ENCODE measurements around the gene GPSM3.
A peak's percentile ranks its signal among the peaks of the same experiment; 100 is the strongest.
"Not testable (repeated sequence)": the region's sequence is repeated elsewhere in the genome, so short reads cannot be mapped to it uniquely, and the experiment has no call there.

The GPSM3 gene

DNA sequence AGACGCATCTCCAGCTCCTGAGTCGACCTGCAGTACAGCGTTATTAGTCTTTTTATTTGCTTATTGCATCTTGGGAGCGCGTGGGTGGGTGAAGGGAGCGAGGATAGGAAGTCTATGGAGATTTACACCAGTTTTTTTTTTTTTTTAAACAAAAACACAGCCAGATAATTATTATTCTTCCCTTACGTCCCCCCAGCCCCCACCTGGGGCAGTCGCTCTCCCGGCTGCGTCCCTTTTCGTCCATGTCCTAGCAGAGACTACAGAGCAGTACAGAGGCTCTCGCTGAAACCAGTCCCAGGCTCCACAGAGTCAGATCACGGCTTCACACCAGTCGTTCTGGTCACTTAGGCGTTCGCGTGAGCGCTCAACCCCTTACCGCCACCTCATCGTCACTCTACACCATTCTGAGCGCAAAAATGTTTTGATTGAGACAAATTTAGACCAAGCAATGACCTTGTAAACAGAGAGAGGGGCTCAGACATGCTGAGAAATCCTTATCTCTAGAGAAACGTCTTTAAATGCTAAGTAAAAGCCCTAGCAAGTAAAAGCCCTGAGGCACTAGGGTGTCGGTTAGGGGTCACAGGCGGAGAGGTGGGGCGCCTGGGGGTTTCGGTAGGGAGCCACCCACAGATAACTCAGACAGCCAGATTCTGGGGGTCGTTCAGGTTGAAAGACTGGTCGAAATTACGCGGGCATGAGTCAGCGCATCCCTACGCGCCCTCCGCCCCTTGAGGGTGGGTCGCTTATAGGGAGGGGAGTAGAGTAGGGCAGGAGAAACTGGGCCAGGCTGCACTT, 39.5 kb downstream of the GPSM3 start:
- DNase-seq (ENCODE audit: low read depth in 1 of 2, low spot score in 1 of 2) = no peak

DNA sequence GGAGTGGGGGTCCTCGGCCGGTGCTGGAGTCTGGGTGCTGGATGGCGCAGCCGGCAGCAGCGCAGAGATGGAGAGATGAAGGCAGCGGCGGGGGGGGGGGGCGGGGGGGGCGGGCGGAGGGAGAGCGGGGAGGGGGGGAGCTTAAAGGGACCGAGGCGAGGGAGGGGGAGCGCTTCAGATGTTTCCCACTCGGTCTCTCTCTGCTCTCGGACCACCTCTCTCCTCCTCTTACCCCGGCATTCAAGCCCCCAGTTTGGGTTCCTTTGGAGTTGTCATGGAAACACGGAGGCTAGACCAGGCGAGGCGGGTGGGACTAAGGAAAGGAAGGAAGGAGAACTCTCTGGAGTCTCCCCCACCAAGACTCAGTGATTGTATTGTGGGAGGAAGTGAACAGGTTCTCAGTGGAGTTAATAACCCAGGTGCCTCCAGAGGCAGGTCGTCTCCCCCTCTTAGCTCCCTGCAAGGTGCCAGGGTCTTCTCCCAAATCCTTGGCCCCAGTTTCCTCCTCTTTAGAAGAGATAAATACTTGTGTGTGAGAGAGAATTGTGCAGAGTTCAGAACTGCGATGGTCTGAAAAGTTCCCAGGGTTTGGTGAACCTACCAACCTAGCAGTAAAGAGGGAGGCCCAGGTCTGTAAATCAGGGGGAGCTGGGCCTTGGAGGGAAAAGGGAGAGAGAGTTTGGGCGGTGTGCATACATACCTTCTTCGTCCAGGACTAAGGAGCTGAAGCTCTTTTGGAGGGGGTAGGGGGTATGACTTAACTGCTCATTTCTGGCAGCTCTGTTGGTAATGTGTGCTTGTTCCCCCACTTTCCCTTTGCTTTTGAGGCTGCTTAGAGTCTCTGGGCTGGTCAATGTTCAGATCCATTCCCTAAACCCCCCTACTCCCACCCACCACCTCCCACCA, 40.3 kb downstream of the GPSM3 start, which contains the start of gene PRRT1:
Gene PRRT1, minus strand, starts transcription at position 77 of the 906 bp plus-strand sequence. CDS start 112 bp downstream, outside the sequence.
- no peak for DNase-seq (ENCODE audit: low read depth in 1 of 2, low spot score in 1 of 2)

DNA sequence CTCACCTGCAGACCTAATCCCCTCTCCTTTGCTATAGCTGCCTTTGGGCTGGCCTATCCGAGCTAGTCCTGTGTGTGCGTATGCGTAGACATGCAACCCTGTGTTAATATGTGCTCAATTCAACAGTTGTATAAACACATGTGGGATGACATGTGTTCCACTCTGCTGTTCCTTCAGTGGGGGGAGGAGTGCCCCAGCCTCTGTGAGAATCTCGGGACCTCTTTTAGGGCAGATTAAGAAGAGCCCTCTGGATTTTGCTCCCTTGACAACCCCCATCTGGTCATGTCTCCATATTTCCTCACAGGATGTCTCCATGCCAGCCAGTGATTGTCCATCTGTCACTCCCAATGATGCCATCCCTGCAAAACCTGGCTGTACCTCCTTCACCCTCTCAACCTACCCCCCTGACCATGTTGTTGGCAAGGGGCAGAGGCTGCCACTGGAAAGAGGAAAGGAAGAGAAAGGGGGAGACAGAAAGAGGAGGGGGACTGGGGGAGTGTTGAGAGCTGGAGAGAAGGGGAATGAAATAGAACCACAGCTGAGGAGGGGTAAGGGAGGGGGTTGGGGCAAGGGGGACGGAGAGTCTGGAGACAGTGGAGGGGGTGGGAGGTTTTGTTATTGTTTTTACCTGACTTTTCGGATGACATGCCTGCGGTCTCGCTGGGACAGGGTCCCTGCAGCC, 41.1 kb downstream of the GPSM3 start:
- no peak for DNase-seq (ENCODE audit: low read depth in 1 of 2, low spot score in 1 of 2)

DNA sequence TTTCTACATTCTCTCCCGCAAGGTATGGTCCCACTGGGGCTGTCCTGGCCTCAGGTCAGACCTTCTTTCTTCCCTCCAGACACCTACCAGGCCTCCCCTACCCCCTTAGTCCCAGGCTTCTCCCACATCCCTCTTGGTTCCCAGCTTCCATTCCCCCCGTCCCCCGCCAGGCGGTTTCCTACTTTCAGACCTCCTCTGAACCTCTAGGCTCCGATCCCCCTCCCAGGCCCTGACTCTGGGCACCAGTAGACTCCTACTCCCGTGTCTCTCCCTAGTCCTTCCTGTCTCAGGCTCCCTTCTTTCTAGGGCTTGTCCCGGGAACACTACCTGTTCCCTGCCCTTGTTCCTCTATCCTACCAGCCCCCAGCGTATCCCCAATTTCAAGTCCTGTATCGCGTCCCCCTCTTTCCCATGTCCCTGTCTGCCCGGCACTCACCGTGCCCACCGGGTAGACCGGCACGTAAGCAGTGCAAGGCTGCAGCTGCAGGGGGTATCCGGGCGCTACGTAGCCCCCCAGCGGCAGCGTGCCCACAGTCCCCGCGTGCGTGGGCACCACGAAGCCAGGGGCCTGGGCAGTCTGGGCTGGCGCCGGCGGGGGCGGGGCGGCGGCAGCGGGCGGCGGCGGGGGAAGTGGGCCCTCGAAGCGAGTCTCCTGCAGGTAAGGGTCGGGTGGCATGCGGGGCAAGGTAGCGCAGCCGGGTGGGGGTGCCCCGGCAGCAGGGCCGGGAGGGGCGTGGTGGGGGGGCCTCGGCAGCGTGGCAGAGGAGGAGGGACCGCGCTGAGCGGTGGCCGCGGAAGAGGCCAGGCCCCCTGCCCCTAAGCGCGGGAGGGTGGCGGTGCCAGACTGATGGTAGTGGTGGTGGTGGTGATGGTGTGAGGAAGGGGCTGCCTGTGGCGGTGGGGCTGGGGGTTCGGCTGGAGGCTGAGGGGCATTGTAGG, 42.2 kb downstream of the GPSM3 start:
- no peak for DNase-seq (ENCODE audit: low read depth in 1 of 2, low spot score in 1 of 2)

DNA sequence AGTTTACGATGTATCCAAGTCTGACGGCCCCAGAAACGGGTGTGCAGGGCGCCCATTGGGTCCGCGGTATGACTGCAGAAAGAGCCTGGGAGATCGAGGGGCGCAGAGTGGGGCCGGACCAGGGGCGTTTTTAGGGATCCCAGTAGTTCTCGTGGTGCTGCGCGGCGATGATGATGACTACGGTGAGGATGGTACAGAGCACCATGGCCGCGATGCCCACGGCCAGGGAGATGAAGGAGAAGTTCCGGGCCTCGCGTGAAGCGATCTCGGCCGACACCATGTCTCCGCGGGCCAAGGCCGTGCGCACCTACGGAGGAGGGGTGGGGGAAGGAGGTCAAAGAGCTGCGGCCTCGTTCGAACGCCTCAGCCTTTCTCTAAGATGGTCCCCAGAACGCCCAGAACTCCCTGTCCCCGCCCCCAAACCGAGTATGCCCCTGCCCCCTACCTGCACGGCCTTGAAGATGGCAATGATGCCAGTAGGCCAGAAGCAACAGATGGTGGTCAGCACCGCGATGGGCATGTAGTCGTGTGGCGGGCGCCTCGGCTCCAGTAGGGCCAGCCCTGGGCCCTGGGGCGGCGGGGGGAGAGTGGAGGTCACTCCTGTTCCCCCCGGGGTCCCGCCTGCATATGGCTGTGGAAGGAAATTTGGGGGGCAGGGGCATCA, 43.2 kb downstream of the GPSM3 start:
- no peak for DNase-seq (ENCODE audit: low read depth in 1 of 2, low spot score in 1 of 2)

DNA sequence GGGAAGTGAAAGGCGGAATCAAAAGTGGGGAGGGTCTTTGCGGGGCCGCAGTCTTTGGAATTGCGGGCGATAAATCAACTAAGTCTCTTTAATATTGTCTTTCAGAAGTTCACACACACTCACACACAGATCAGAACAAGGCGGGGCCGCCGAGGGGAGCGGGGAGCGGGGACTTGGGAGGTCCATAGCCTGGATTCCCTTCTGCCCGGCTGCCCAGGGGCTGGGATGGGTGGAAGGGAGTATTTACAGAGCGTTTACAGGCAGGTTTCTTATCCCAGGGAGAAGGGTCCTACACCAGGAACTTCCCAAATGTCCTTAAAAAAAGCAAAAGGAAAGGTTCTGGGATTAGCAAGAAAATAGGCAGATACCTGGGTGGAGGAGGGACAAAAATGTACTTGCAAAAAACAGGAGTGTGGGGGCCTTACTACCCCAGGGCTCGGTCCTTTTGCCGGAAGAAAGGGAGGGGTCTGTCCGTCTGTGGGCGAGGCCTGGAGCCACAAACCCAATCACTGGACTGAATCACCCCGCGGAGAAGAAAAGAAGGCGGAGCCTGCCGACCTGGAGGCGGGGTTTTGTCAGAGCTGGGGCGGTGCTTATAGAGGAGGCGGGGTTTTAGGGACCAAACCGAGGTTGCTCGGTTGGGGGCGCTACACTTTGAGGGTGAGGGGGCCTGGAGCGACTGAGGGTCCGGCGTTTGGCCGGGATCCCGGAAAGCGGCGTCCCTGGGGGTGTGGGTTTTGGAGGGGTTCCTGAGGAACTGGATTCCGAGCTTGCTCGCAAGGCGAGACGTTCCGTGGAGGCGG, 44.0 kb downstream of the GPSM3 start:
- peak; percentile 37 to 60 for DNase-seq (ENCODE audit: low read depth in 1 of 2, low spot score in 1 of 2)

DNA sequence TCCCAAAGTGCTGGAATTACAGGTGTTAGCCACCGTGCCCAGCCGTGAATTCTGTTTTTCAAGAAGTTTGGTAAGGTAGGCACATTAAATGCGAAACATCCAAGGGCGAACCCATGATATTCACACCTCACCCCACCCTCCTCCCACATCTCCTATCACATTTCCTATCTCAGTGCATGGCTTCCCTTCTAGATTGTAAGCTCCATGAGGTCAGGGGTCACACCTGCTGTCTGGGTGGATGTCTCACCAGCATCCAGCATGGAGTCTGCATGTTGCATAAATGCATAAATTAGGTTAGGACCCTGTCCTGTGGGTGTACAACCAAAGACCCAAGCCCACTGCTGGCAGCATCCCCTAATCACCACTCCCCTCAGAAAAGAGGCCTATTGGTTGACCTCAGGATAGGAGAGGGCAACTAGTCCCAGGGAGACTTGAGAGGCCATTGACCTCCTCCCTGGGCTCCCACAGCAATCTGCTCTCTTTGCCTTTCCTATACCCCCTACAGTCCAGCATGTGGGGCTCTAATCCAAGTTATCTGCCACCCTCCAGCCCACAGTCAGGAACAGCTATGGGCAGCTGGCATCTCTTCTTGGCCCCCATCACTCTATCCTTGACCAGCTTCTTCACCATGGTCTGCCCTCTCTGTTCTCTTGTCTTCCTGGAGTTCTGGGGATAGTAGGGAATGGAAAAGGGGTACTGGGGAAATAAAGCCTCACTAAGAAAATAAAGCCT, 44.9 kb downstream of the GPSM3 start:
- no peak for DNase-seq (ENCODE audit: low read depth in 1 of 2, low spot score in 1 of 2)

DNA sequence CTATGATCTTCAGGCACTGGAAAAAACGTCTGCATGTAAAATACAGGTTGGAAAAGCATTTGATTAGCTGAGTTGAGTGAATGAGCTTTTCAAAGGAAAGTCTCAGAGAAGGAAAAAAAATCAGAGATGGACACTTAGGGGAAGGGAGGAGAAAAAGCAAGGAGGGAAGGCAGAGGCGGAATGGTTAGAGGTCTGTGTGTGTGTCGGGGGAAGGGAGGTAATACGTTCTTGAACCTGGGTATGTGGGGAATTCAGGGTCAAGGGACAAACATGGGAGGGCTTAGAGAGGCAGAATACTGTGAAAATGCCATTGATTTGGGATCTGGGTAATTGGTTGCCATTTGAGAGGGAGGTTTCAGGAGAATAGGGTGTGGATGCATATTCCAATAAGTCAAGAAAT, 45.8 kb downstream of the GPSM3 start:
- DNase-seq (ENCODE audit: low read depth in 1 of 2, low spot score in 1 of 2) = no peak

DNA sequence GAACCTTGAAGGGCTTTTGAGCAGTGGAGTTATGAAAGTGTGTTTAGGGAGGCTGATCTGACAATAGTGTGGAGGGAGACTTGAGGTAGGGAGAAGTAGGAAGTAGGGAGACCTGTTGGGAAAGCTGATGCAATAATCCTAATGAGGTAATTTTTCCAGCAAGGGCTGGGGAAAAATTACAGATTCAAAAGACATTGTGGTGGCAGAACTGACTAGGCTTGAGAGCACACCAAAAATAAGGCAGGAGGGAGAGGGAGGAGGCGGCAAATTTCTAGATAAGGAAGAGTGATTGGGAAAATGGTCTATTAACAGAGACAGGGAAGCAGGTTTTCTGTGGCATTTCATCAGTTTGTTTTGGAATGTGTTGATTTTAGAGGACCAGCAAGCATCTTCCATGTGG, 46.2 kb downstream of the GPSM3 start:
- no peak for DNase-seq (ENCODE audit: low read depth in 1 of 2, low spot score in 1 of 2)

DNA sequence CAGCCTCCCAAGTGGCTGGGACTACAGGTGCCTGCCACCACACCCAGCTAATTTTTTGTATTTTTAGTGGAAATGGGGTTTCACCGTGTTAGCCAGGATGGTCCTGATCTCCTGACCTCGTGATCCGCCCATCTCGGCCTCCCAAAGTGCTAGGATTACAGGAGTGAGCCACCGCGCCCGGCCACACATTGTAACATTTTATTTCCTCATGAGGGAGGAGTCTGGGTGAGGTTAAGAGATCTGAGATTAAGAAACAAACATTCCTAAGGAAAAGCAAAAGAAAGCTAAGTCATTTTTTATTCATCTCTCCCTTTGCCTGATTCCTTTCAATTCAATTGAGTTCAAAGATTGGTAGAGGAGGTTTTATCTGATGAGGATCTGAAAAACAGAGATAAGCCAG, 48.2 kb downstream of the GPSM3 start:
- not testable (repeated sequence) for DNase-seq (ENCODE audit: low read depth in 1 of 2, low spot score in 1 of 2)

Data from stimulated activated CD4-positive, alpha-beta T cell treated with anti-CD3 and anti-CD28 coated beads, Interleukin-15, amount 100 ng/mL, for 1 hour (primary cell).